ENCODE results near the gene ITGB2.

ITGB2 gene

DNA sequence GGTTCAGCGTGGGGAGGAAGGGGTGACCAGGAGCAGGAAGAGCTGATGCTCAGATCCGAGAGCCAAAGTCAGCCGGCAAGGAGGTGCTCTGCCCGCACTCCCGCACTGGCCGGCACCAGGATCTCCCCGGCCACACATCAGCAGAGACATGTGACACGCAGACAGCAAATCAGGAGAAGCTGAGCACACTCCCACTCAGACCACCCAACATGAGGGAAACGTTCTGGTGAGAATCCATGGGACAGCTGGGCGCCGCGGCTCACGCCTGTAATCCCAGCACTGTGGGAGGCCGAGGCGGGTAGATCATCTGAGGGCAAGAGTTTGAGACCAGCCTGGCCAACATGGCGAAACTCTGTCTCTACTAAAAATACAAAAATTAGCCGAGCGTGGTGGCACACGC is 28.6 kb downstream of the ITGB2 start:
- no peak for DNase-seq (ENCODE audit: low read depth)
- TF ChIP-seq, protein P1, sequence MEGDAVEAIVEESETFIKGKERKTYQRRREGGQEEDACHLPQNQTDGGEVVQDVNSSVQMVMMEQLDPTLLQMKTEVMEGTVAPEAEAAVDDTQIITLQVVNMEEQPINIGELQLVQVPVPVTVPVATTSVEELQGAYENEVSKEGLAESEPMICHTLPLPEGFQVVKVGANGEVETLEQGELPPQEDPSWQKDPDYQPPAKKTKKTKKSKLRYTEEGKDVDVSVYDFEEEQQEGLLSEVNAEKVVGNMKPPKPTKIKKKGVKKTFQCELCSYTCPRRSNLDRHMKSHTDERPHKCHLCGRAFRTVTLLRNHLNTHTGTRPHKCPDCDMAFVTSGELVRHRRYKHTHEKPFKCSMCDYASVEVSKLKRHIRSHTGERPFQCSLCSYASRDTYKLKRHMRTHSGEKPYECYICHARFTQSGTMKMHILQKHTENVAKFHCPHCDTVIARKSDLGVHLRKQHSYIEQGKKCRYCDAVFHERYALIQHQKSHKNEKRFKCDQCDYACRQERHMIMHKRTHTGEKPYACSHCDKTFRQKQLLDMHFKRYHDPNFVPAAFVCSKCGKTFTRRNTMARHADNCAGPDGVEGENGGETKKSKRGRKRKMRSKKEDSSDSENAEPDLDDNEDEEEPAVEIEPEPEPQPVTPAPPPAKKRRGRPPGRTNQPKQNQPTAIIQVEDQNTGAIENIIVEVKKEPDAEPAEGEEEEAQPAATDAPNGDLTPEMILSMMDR (IDR thresholded peaks at IDR 0.05; ENCODE audit: control insufficient read depth, extremely low read depth, insufficient read depth), result no peak
- H3K4me3 ChIP-seq (ENCODE audit: low read depth, low read length), result no peak overlapping the region

- TF ChIP-seq, protein P1 (IDR thresholded peaks at IDR 0.05; ENCODE audit: control insufficient read depth, extremely low read depth, insufficient read depth), result no peak
- H3K4me3 ChIP-seq (ENCODE audit: low read depth, low read length), result no peak overlapping the region
- DNase-seq (ENCODE audit: low read depth), result no peak
Observed at GRCh38 chr21:44891631-44892031, 29.1 kb downstream of the ITGB2 start.

DNA sequence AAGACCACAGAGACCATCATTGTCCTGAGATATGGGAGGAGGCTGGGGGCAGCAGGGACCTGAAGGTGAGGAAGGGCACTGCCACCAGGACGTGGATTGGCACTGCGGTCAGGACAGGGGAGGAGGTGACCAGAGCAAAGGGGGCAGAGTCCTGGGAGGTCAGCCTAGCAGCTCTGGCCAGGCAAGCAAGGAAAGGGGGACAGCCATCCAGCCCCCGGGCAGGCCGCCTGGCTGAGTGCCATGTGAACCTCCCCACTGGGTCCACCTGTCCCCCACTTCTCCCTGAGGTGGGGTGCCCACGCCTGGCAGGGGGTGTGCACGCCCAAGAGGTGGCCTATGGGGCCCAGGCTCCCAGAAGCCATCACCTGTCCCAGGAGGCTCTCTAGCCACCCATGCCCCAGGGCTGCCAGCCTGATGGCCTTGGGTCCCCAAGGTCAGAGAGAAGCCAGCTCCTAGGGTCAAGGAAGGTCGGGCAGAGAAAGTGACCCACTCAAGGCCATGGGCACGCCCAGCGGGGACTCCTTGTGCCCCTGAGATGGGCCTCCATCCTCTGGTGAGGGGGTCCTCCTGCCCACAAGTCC is 29.6 kb downstream of the ITGB2 start:
- H3K4me3 ChIP-seq (ENCODE audit: low read depth, low read length), result no peak overlapping the region
- TF ChIP-seq, protein P1 (IDR thresholded peaks at IDR 0.05; ENCODE audit: control insufficient read depth, extremely low read depth, insufficient read depth), result no peak
- DNase-seq (ENCODE audit: low read depth), result no peak

DNA sequence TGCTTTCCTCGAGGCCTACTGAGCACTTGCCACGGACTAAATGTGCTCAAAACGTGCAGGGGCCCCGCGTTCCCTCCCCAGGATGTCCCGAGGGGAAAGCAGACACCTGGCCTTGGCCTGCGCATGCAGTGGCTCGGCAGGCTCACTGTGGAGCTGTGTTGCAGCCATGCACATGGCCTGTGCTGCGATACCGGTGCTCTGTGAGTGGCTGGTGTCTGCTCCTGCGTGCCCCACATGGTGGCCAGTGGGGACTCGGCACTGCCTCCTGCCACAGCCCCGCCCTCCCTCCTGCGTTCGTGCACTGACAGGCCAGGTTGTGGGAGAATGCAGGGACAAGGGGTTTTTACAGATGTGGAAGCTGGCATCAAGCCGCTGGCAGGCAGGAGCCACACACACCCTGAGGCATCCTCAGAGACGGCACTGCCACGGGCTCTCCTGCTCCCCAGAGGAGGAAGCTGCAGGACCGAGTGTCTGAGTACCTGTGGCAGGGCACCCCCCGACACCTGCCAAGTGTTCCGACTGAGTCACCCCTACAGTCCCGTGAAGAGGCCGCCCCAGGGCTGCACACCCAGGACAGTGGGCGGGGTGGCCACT is 30.3 kb downstream of the ITGB2 start:
- no peak for DNase-seq (ENCODE audit: low read depth)
- TF ChIP-seq, protein P1 (IDR thresholded peaks at IDR 0.05; ENCODE audit: control insufficient read depth, extremely low read depth, insufficient read depth), result no peak
- no peak overlapping the region for H3K4me3 ChIP-seq (ENCODE audit: low read depth, low read length)

DNA sequence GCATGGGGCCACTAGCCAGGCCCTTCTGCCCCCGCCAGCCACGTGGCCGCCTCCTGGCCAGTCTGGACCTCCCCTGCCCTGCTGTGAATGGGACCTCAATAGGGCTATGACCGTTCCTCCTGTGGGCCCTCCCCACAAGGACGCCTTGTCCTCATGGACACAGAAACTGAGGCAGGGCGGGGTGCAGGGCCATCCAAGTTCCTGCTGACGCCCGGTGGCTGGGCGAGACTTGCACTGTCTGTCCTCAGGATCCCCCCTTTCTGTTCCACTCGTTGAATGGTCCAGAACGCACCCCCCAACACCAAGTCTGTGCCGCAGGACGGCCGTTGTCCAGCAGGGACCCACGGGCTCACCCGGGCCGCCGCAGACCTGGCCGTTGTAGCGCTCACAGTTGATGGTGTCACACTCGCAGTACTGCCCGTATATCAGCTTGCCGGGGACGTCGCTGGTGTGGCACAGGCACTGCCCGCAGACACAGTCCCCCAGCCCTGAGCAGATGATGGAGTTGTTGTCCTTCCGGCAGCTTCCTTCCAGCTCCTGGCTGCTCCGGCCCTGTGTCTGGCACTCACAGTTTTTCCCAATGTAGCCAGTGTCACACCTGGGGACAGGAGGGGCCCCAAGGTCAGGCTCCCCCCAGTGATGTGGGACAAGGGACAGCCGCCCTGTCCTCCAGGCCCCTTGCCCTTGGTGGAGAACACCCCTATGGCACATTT is 30.9 kb downstream of the ITGB2 start:
- TF ChIP-seq, protein P1 (IDR thresholded peaks at IDR 0.05; ENCODE audit: control insufficient read depth, extremely low read depth, insufficient read depth), result no peak
- DNase-seq (ENCODE audit: low read depth), result no peak

GRCh38 chr21:44888581-44889550 is 31.8 kb downstream of the ITGB2 start:
- H3K4me3 ChIP-seq (ENCODE audit: low read depth, low read length), result no peak overlapping the region
- TF ChIP-seq, protein P1 (IDR thresholded peaks at IDR 0.05; ENCODE audit: control insufficient read depth, extremely low read depth, insufficient read depth), result no peak
- DNase-seq (ENCODE audit: low read depth), result no peak

More for the DNA sequence above, 30.9 kb downstream of the ITGB2 start:
- H3K4me3 ChIP-seq (ENCODE audit: low read depth, low read length), result no peak overlapping the region
